Left lung (tissue), 10 donors: ENCODE data around the gene DTX4. TPM values are rescaled to one million over a fixed set of nuclear protein-coding genes. Genes with fewer than 3 reads are reported as not detected.
A peak's percentile ranks its signal among the peaks of the same experiment; 100 is the strongest.

Source experiments
- ATAC-seq: fragments of 200-7000 bp; cut with Tn5 transposase; one replicate; pipeline ENCODE4 v1.9.1; 2020; ENCODE audit warnings: moderate library complexity
- DNase-seq, 4 donors: peaks; one replicate each; pipeline ENCODE4 v3.0.0-alpha.2; 2013 to 2020
- H3K27ac ChIP-seq, 2 donors: fragments of 200-600 bp; sonication (generic) in 1 of 2; one replicate each; pipeline versions ENCODE4 v1.5.0 to v1.8.0; 2020 to 2021
- H3K27me3 ChIP-seq, 2 donors: fragments of 200-600 bp; sonication (generic) in 1 of 2; one replicate each; pipeline versions ENCODE4 v1.5.0 to v1.8.0; 2020 to 2021
- H3K36me3 ChIP-seq, 2 donors: fragments of 200-600 bp; sonication (generic) in 1 of 2; one replicate each; pipeline versions ENCODE4 v1.5.0 to v1.8.0; 2020 to 2021
- H3K4me1 ChIP-seq, 2 donors: fragments of 200-600 bp; one replicate each; pipeline ENCODE4 v1.8.0; 2021
- H3K4me3 ChIP-seq, 2 donors: fragments of 200-600 bp; sonication (generic) in 1 of 2; one replicate each; pipeline versions ENCODE4 v1.5.0 to v1.8.0; 2020 to 2021; ENCODE audit warnings: mild to moderate bottlenecking in 1 of 2
- H3K9me3 ChIP-seq, 2 donors: fragments of 200-600 bp; sonication (generic) in 1 of 2; one replicate each; pipeline versions ENCODE4 v1.5.0 to v1.8.0; 2020 to 2021
- CTCF ChIP-seq, 2 donors: fragments of 200-600 bp; sonication (generic) in 1 of 2; IDR thresholded peaks; one replicate each; pipeline versions ENCODE4 v1.5.0 to v1.8.0; 2021; ENCODE audit warnings: antibody characterized with exemption in 2 of 2
- intact Hi-C, 2 donors: fragments of 100-400 bp; cut with DNase I; formaldehyde crosslinking; loops; one replicate each; pipeline versions ENCODE4 v1.11.2 to v1.14.2; 2022
- polyA plus RNA-seq, 6 donors: library from polyadenylated mRNA; unstranded; fragments of 120-200 nt; gene quantifications; one replicate each; pipeline ENCODE4 v1.2.1, GENCODE V29; 2013; ENCODE audit not compliant: insufficient read length in 6 of 6
- total RNA-seq, 2 donors: library from RNA; stranded (reverse); fragmentation: NEBNext Ultra II Directional; extraction: Animal tissue kit (Norgen Biotek cat#: 25700); gene quantifications; one replicate each; pipeline ENCODE4 v1.2.1, GENCODE V29; 2021
- donor health status: DM: no; HTN: yes; CAD: no.
- donor health status: DM: no; HTN: no; CAD: no.

Gene DTX4
- total and polyA plus RNA-seq, 8 donors: 33.2 to 74.9 (median 67.2) TPM

GRCh38 chr11:59175091-59175501, 3.2 kb downstream of the DTX4 start:
- intact Hi-C loops: no loop called here
- peak in 1 of 4 donors; percentile 69 for DNase-seq
- Histone ChIP-seq H3K4me1 (peaks cover 3 to 31% of the 10 kb centered on the region in 2 donors), H3K9me3 (no peaks in the 10 kb centered on the region), H3K36me3 (no peaks in the 10 kb centered on the region), H3K4me3 (no peak overlapping the region), H3K27me3 (peaks cover 0 to 18% of the 10 kb centered on the region in 2 donors), H3K27ac (peak overlapping the region; percentile 57)
- TF ChIP-seq CTCF (IDR thresholded peaks at IDR 0.05): no peak
- ATAC-seq: peak; percentile 33

- no peak for DNase-seq
- no peaks in the 10 kb centered on the region for H3K9me3 ChIP-seq
- no peak overlapping the region for H3K27ac ChIP-seq
- intact Hi-C loops: no loop called here
- peaks cover 3 to 29% of the 10 kb centered on the region in 2 donors for H3K4me1 ChIP-seq
- ATAC-seq: no peak
- TF ChIP-seq CTCF (IDR thresholded peaks at IDR 0.05): no peak
- no peak overlapping the region for H3K4me3 ChIP-seq
- peaks cover 0 to 18% of the 10 kb centered on the region in 2 donors for H3K27me3 ChIP-seq
- no peaks in the 10 kb centered on the region for H3K36me3 ChIP-seq
These were observed 4.4 kb downstream of the DTX4 start for GRCh38 chr11:59176330-59176729.

- ATAC-seq (peak; percentile 33), DNase-seq (no peak)
- Histone ChIP-seq H3K27me3 (peaks cover 0 to 7% of the 10 kb centered on the region in 2 donors), H3K4me3 (no peak overlapping the region), H3K36me3 (peaks cover 0 to 13% of the 10 kb centered on the region in 2 donors), H3K9me3 (no peaks in the 10 kb centered on the region), H3K27ac (no peak overlapping the region), H3K4me1 (peaks cover 4 to 16% of the 10 kb centered on the region in 2 donors)
- no peak for TF ChIP-seq CTCF (IDR thresholded peaks at IDR 0.05)
- intact Hi-C loops: no loop called here
These were observed 6.5 kb downstream of the DTX4 start for GRCh38 chr11:59178402-59178801.

GRCh38 chr11:59179121-59179520, 7.2 kb downstream of the DTX4 start:
- Histone ChIP-seq H3K27me3 (no peaks in the 10 kb centered on the region), H3K4me1 (peaks cover 11 to 15% of the 10 kb centered on the region in 2 donors), H3K27ac (no peak overlapping the region), H3K9me3 (no peaks in the 10 kb centered on the region), H3K36me3 (peaks cover 0 to 13% of the 10 kb centered on the region in 2 donors), H3K4me3 (no peak overlapping the region)
- no peak for TF ChIP-seq CTCF (IDR thresholded peaks at IDR 0.05)
- intact Hi-C loops: no loop called here
- ATAC-seq: no peak
- no peak for DNase-seq

- Histone ChIP-seq H3K4me3 (no peak overlapping the region), H3K27me3 (no peaks in the 10 kb centered on the region), H3K9me3 (no peaks in the 10 kb centered on the region), H3K27ac (no peak overlapping the region), H3K36me3 (peaks cover 0 to 13% of the 10 kb centered on the region in 2 donors), H3K4me1 (peaks cover 16 to 21% of the 10 kb centered on the region in 2 donors)
- intact Hi-C loops: no loop called here
- TF ChIP-seq CTCF (IDR thresholded peaks at IDR 0.05): no peak
- DNase-seq (no peak), ATAC-seq (no peak)
These were observed 8.3 kb downstream of the DTX4 start for GRCh38 chr11:59180168-59180776.
